Stomach (tissue), 4 donors: ENCODE measurements around the gene CDK15.

Source experiments
- CTCF ChIP-seq, 7 experiments: fragments of 450-650 bp in 4 of 7; fragments of 200-600 bp in 3 of 7; sonication (generic) in 3 of 7; IDR thresholded peaks; one replicate each; pipeline ENCODE4 v1.5.1; 2016 to 2019; ENCODE audit warnings: antibody characterized with exemption in 7 of 7, control low read depth in 2 of 7, mild to moderate bottlenecking in 1 of 7
- EP300 ChIP-seq: sonication (generic); formaldehyde crosslinking; IDR thresholded peaks from one replicate; pipeline ENCODE4 v1.6.1; 2017; ENCODE audit warnings: antibody characterized with exemption
- POLR2A ChIP-seq, 4 donors: fragments of 450-650 bp; IDR thresholded peaks; one replicate each; pipeline ENCODE4 v1.6.1; 2016; ENCODE audit warnings: antibody characterized with exemption in 4 of 4, control low read depth in 2 of 4, mild to moderate bottlenecking in 1 of 4, moderate library complexity in 1 of 4
- POLR2AphosphoS5 ChIP-seq, 3 donors: sonication (generic); formaldehyde crosslinking; IDR thresholded peaks; one replicate each; pipeline ENCODE4 v1.6.1; 2016; ENCODE audit warnings: antibody characterized with exemption in 3 of 3

GRCh38 chr2:201918616-201919307 lies 112.4 kb downstream of the CDK15 start:
- TF ChIP-seq POLR2AphosphoS5 (IDR thresholded peaks at IDR 0.05) (no peak), CTCF (IDR thresholded peaks at IDR 0.05) (no peak), EP300 (no peak), POLR2A (IDR thresholded peaks at IDR 0.05) (no peak)
